Subcutaneous abdominal adipose tissue (tissue), 5 donors: ENCODE results near the gene TRA2B.

Source experiments
- H3K27ac ChIP-seq: one replicate; pipeline ENCODE4 v1.7.0; 2013; ENCODE audit warnings: low read depth, mild to moderate bottlenecking, inconsistent platforms, low read length, moderate library complexity
- H3K27me3 ChIP-seq, 5 donors: one replicate each; pipeline ENCODE4 v1.7.0; 2013; ENCODE audit warnings: low read length in 5 of 5, inconsistent platforms in 1 of 5; ENCODE audit not compliant: control insufficient read depth in 5 of 5, insufficient read depth in 4 of 5
- H3K36me3 ChIP-seq, 5 donors: one replicate each; pipeline ENCODE4 v1.7.0; 2013; ENCODE audit warnings: low read length in 5 of 5; ENCODE audit not compliant: control insufficient read depth in 5 of 5, insufficient read depth in 5 of 5
- H3K4me1 ChIP-seq, 5 donors: one replicate each; pipeline ENCODE4 v1.7.0; 2013; ENCODE audit warnings: low read length in 5 of 5, mild to moderate bottlenecking in 3 of 5, moderate library complexity in 1 of 5; ENCODE audit not compliant: control insufficient read depth in 5 of 5, insufficient read depth in 5 of 5
- H3K4me3 ChIP-seq, 5 donors: one replicate each; pipeline ENCODE4 v1.7.0; 2013; ENCODE audit warnings: low read length in 5 of 5, low read depth in 1 of 5
- H3K9ac ChIP-seq, 5 donors: one replicate each; pipeline ENCODE4 v1.7.0; 2013; ENCODE audit warnings: low read length in 5 of 5, mild to moderate bottlenecking in 4 of 5, moderate library complexity in 3 of 5
- H3K9me3 ChIP-seq, 5 donors: one replicate each; pipeline ENCODE4 v1.7.0; 2013; ENCODE audit warnings: low read length in 5 of 5; ENCODE audit not compliant: control insufficient read depth in 5 of 5
- donor health status: healthy.
- donor health status: healthy.
- donor health status: healthy.
- donor health status: healthy.
- donor health status: healthy.

TRA2B gene

GRCh38 chr3:185939721-185940120 lies 1.9 kb upstream of the TRA2B start:
- Histone ChIP-seq H3K4me1 (peaks cover 7 to 27% (median 20%) of the 10 kb centered on the region in 5 donors), H3K36me3 (no peaks in the 10 kb centered on the region), H3K9me3 (no peaks in the 10 kb centered on the region), H3K4me3 (no peak overlapping the region), H3K9ac (no peak overlapping the region), H3K27ac (no peak overlapping the region), H3K27me3 (no peaks in the 10 kb centered on the region)

DNA sequence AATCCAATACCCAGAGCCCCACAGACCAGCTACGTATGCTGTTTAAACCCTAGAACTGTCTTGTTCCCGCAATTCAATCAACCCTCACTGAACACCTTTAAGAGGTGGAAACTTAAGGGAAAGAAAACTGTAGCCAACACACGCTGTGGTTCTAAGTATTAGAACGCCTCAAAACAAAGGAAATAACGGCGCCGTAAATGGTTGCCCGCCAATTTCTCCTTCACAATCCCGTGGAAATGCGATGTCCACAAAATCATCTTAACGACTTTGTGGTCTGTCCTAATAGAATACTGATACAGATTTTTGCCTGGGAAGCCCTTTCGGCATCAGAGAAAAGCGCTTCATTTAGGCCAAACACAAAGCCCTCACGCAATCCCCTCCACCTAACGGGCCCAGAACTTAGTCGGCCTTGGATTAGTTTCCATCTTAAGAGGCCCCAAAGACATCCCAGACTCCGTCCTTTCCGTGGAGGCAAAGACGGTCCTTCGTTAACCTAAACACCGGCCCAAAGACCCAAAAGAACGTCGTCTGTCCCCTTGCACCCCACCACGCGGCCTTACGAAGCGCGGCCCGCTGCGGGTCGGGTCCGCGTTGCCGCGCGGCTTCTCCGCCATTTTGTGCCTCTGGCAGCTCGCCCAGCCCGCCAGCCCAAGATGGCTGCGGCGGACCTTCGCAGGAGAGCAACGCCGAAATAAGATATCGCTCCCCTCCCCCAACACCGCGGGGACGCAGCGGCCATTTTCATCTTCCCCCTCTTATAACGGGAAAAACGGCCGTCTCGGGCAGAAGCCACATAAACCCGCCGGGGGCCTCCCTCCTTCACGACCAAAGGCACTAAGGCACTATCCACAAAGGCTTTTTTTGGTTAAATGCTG lies 763 bp downstream of the TRA2B start:
- no peaks in the 10 kb centered on the region for H3K36me3 ChIP-seq
- peak overlapping the region; percentile 79 to 100 (median 99) for H3K9ac ChIP-seq
- peaks cover 7 to 44% (median 40%) of the 10 kb centered on the region in 5 donors for H3K4me1 ChIP-seq
- H3K27ac ChIP-seq: peak overlapping the region; percentile 100
- H3K9me3 ChIP-seq: no peaks in the 10 kb centered on the region
- no peaks in the 10 kb centered on the region for H3K27me3 ChIP-seq
- H3K4me3 ChIP-seq: peak overlapping the region; percentile 87 to 100 (median 99)

DNA sequence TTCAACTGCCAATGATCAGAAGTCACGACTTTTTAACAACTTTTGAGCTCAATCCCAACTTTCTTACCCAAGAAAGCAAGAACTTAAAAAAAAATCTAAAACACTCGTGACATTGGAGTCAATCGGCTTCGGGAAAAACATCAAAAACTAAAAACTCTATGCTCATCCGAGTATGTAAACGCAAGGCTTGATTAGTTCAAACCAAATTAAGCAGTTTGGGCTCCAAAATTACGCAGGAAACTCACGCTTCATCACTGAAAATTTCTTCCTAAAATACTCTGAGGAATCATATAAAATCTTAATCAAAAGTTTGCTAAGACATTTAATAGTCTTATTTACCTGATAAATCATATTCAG lies 1.6 kb downstream of the TRA2B start:
- Histone ChIP-seq H3K27ac (peak overlapping the region; percentile 100), H3K36me3 (no peaks in the 10 kb centered on the region), H3K4me3 (peak overlapping the region; percentile 87 to 100 (median 99)), H3K9me3 (no peaks in the 10 kb centered on the region), H3K9ac (peak overlapping the region; percentile 79 to 100 (median 99)), H3K4me1 (peaks cover 7 to 52% (median 47%) of the 10 kb centered on the region in 5 donors), H3K27me3 (no peaks in the 10 kb centered on the region)

GRCh38 chr3:185935465-185936272 lies 2.1 kb downstream of the TRA2B start:
- peaks cover 0 to 5% (median 0%) of the 10 kb centered on the region in 5 donors for H3K36me3 ChIP-seq
- no peaks in the 10 kb centered on the region for H3K27me3 ChIP-seq
- H3K4me1 ChIP-seq: peaks cover 7 to 58% (median 53%) of the 10 kb centered on the region in 5 donors
- peak overlapping the region; percentile 100 for H3K27ac ChIP-seq
- H3K9ac ChIP-seq: peak overlapping the region; percentile 79 to 100 (median 99)
- H3K9me3 ChIP-seq: no peaks in the 10 kb centered on the region
- peak overlapping the region; percentile 87 to 100 (median 99) for H3K4me3 ChIP-seq

DNA sequence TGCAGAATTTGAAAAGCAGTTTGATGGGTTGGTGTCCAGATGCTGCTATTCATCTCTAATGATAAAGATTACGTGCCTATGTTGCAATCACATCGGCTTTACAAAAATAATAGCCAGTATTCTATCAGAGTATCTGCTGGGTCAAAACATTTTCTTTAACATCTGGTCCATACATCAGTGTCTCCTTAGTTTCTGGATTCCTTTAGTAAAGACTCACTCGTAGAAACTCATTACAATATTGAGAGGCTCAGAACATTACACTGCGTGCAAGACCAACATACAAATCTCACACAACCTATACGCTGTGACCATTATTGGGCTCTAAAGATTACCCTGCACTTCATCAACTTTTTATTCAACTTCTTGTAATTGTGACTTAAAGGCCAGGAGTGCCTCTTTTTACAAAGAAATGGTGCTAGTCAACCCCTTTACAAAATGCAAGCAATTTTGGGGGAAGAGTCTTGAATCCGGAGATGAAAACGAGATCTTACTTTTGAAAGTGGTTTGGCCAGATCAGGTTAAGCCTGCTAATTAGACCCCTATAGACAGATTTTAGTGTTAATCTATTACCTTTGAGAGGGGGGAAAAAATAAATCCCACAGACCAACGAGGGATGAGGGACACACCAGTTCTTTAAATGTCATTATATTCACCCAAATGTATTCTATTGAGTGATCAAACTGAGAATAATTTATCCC lies 2.9 kb downstream of the TRA2B start:
- peak overlapping the region; percentile 79 to 100 (median 99) for H3K9ac ChIP-seq
- H3K4me3 ChIP-seq: peak overlapping the region; percentile 87 to 100 (median 99)
- no peaks in the 10 kb centered on the region for H3K27me3 ChIP-seq
- no peaks in the 10 kb centered on the region for H3K9me3 ChIP-seq
- H3K4me1 ChIP-seq: peaks cover 9 to 65% (median 60%) of the 10 kb centered on the region in 5 donors
- peaks cover 0 to 10% (median under 1%) of the 10 kb centered on the region in 5 donors for H3K36me3 ChIP-seq
- H3K27ac ChIP-seq: peak overlapping the region; percentile 100

DNA sequence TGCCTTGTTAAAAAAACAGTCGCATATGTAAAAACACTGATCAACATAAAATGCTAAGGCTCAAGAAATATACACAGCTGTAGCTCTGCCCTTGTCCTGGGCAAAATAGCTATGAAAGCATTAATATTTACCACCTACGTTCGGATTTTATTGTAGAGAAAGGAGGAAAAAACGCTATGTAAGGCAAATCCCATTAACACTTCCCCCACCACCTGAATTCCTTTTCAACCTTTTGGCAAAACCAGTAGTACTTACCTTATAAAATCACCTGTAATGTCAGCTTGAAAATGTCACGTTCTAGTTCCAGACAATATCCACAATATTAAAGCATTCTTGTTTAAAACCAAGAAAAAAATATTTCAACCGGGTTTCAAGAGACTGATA lies 3.6 kb downstream of the TRA2B start:
- Histone ChIP-seq H3K27ac (peak overlapping the region; percentile 100), H3K9ac (peak overlapping the region in 3 of 5 donors; percentile 99 to 100 (median 100)), H3K4me1 (peaks cover 12 to 73% (median 68%) of the 10 kb centered on the region in 5 donors), H3K9me3 (no peaks in the 10 kb centered on the region), H3K36me3 (peaks cover 0 to 10% (median 3%) of the 10 kb centered on the region in 5 donors), H3K27me3 (no peaks in the 10 kb centered on the region), H3K4me3 (peak overlapping the region; percentile 68 to 100 (median 90))

DNA sequence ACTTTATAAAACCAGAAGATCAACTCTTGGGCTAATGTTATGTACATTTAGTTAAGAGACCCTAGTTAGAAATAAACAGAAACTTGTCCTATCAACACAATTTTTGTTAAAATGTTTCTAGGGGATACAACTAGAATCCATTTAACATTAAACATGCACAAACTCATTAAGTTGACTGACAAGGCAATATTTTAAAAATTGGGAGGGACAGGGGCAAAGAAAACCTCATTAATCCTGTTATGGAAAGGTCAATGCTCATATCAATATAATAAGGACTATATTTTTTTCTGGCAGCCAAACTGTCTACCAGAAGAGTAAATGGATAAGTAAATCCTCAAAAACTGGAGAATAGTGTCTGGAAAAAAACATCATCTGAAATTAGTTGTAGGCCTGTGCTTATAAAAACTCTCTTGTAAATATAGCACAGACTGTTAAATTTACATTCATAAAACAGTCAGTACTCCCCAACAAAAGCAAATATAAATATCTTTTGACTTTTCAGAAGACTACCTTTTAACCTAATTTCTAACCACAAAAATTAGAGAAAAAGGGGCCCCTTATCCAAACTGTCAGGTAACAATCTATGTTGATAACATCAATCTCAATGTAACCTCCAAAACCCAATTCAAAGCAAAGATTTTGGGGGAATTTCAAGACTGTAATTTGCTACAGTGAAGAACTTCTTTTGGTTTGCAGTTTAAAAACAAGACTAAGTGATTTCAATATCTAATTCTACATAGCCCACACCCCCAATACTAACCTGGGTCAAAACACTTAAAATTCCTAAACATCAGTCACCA lies 4.2 kb downstream of the TRA2B start:
- peaks cover 12 to 79% (median 74%) of the 10 kb centered on the region in 5 donors for H3K4me1 ChIP-seq
- H3K9me3 ChIP-seq: no peaks in the 10 kb centered on the region
- H3K27me3 ChIP-seq: no peaks in the 10 kb centered on the region
- H3K4me3 ChIP-seq: peak overlapping the region; percentile 68 to 100 (median 90)
- peak overlapping the region in 2 of 5 donors; percentile 99 to 100 for H3K9ac ChIP-seq
- H3K27ac ChIP-seq: peak overlapping the region; percentile 100
- peaks cover 0 to 10% (median 3%) of the 10 kb centered on the region in 5 donors for H3K36me3 ChIP-seq

GRCh38 chr3:185931777-185932612 lies 5.8 kb downstream of the TRA2B start:
- Histone ChIP-seq H3K4me3 (peak overlapping the region in 3 of 5 donors; percentile 1 to 50 (median 38)), H3K27ac (peak overlapping the region; percentile 68), H3K9ac (no peak overlapping the region), H3K9me3 (no peaks in the 10 kb centered on the region), H3K27me3 (no peaks in the 10 kb centered on the region), H3K36me3 (peaks cover 0 to 12% (median 3%) of the 10 kb centered on the region in 5 donors), H3K4me1 (peaks cover 10 to 91% (median 90%) of the 10 kb centered on the region in 5 donors)
